Posterior cingulate gyrus (tissue), 11 donors: ENCODE data around the gene AGBL3.

Experiments
- DNase-seq, 10 donors: peaks; one replicate each; pipeline versions ENCODE4 v3.0.0 to v3.0.0-alpha.2; 2020 to 2021; ENCODE audit warnings: mixed read lengths in 3 of 10
- intact Hi-C: fragments of 100-400 bp; cut with DNase I; formaldehyde crosslinking; loops from one replicate; pipeline ENCODE4 v1.15.1; 2023

The AGBL3 gene

GRCh38 chr7:134986363-134987251, at the start of gene AGBL3:
TSS of gene AGBL3 (plus strand) at chr7:134986508. CDS start at chr7:134987934, 1,426 bp downstream.
- intact Hi-C loops, result loop anchor here (1.0 kb wide), 1 partner anchor 184 kb away; the partner anchor contains the start of gene CYREN
- DNase-seq, result peak; percentile 80 to 99 (median 92)

- intact Hi-C loops, result no loop called here
- DNase-seq, result no peak
Observed at GRCh38 chr7:134936893-134937510, 49.3 kb upstream of the AGBL3 start.

GRCh38 chr7:134938141-134938540, 48.2 kb upstream of the AGBL3 start:
- no peak for DNase-seq
- intact Hi-C loops, result no loop called here

- no peak for DNase-seq
- intact Hi-C loops, result no loop called here
Observed at GRCh38 chr7:134939136-134939535, 47.2 kb upstream of the AGBL3 start.

GRCh38 chr7:134940729-134941128, 45.6 kb upstream of the AGBL3 start:
- DNase-seq, result no peak
- intact Hi-C loops, result loop anchor here (5.0 kb wide), 1 partner anchor 48 kb away; no protein-coding TSS in a partner anchor

GRCh38 chr7:134941185-134941900, 45.0 kb upstream of the AGBL3 start:
- intact Hi-C loops, result loop anchor here (5.0 kb wide), 1 partner anchor 49 kb away; no protein-coding TSS in a partner anchor
- DNase-seq, result no peak

GRCh38 chr7:134941952-134942351, 44.4 kb upstream of the AGBL3 start:
- no peak for DNase-seq
- intact Hi-C loops, result loop anchor here (5.0 kb wide), 1 partner anchor 50 kb away; no protein-coding TSS in a partner anchor

GRCh38 chr7:134942690-134943466, 43.4 kb upstream of the AGBL3 start:
- intact Hi-C loops, result loop anchor here (5.0 kb wide), 1 partner anchor 51 kb away; no protein-coding TSS in a partner anchor
- no peak for DNase-seq

GRCh38 chr7:134943785-134944400, 42.4 kb upstream of the AGBL3 start:
- intact Hi-C loops, result loop anchor here (2.0 to 5.0 kb wide), 2 partner anchors 52 to 253 kb away; no protein-coding TSS in a partner anchor
- no peak for DNase-seq

GRCh38 chr7:134945691-134946090, 40.6 kb upstream of the AGBL3 start:
- no peak for DNase-seq
- intact Hi-C loops, result loop anchor here (2.0 kb wide), 1 partner anchor 255 kb away; no protein-coding TSS in a partner anchor

GRCh38 chr7:134946260-134946659, 40.0 kb upstream of the AGBL3 start:
- intact Hi-C loops, result no loop called here
- DNase-seq, result no peak

- intact Hi-C loops, result no loop called here
- DNase-seq, result peak in 1 of 10 donors; percentile 70
Observed at GRCh38 chr7:134947329-134947728, 39.0 kb upstream of the AGBL3 start.

- intact Hi-C loops, result no loop called here
- DNase-seq, result no peak
Observed at GRCh38 chr7:134947831-134948230, 38.5 kb upstream of the AGBL3 start.

GRCh38 chr7:134948246-134948645, 38.1 kb upstream of the AGBL3 start:
- DNase-seq, result no peak
- intact Hi-C loops, result no loop called here

GRCh38 chr7:134948736-134949135, 37.6 kb upstream of the AGBL3 start:
- intact Hi-C loops, result no loop called here
- no peak for DNase-seq

- intact Hi-C loops, result no loop called here
- no peak for DNase-seq
Observed at GRCh38 chr7:134949171-134949570, 37.1 kb upstream of the AGBL3 start.

- no peak for DNase-seq
- intact Hi-C loops, result loop anchor here (2.0 to 5.0 kb wide), 2 partner anchors 264 to 322 kb away; no protein-coding TSS in a partner anchor
Observed at GRCh38 chr7:134954197-134955082, 31.9 kb upstream of the AGBL3 start.

- DNase-seq, result no peak
- intact Hi-C loops, result no loop called here
Observed at GRCh38 chr7:134957005-134957404, 29.3 kb upstream of the AGBL3 start.
